ENCODE measurements around the gene EXOSC5. TPM values are rescaled to one million over a fixed set of nuclear protein-coding genes. Genes with fewer than 3 reads are reported as not detected.

The EXOSC5 gene
- total and polyA plus RNA-seq, 9 of the 15 experiments (the other 6 are each of a cell fraction or from before 2014, with no cell fraction given) = 10.9 to 75.5 (median 37.8) TPM

DNA sequence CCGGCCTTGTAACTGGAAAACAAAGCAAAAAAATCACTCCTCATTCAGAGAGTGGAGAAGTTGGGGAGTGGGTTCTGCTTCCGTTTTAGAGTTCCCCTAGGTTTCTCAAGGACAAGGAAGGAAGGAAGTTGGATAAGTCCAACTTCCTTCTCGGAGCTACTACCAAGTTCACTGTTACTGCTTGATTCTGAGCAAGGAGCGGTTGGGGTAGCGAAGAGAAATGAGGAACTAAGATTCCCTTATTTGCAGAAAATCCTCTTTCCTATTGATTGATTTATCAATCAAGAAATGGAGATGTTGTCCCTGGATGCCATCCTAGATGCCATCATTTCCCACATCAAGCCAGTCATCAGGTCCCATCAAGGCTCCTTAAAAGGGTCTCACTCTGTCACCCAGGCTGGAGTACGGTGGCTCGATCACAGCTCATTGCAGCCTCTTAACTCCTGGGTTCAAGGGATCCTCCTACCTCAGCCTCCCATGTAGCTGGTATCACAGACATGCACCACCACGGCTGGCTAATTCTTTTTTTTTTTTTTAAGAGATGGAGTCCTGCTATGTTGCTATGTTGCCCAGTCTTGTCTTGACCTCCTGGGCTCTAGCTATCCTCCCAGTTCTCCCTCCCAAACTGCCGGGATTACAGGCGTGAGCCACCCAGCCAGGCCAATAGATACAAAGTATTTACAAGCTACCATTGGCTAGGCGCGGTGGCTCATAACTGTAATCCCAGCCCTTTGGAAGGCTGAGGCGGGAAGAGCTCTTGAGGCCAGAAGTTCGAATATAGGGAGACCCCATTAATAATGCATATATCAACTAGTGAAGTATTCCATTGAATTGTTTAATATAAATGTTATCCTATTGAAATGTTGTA lies 32.4 kb downstream of the EXOSC5 start (continued):
- TF ChIP-seq, protein P1, sequence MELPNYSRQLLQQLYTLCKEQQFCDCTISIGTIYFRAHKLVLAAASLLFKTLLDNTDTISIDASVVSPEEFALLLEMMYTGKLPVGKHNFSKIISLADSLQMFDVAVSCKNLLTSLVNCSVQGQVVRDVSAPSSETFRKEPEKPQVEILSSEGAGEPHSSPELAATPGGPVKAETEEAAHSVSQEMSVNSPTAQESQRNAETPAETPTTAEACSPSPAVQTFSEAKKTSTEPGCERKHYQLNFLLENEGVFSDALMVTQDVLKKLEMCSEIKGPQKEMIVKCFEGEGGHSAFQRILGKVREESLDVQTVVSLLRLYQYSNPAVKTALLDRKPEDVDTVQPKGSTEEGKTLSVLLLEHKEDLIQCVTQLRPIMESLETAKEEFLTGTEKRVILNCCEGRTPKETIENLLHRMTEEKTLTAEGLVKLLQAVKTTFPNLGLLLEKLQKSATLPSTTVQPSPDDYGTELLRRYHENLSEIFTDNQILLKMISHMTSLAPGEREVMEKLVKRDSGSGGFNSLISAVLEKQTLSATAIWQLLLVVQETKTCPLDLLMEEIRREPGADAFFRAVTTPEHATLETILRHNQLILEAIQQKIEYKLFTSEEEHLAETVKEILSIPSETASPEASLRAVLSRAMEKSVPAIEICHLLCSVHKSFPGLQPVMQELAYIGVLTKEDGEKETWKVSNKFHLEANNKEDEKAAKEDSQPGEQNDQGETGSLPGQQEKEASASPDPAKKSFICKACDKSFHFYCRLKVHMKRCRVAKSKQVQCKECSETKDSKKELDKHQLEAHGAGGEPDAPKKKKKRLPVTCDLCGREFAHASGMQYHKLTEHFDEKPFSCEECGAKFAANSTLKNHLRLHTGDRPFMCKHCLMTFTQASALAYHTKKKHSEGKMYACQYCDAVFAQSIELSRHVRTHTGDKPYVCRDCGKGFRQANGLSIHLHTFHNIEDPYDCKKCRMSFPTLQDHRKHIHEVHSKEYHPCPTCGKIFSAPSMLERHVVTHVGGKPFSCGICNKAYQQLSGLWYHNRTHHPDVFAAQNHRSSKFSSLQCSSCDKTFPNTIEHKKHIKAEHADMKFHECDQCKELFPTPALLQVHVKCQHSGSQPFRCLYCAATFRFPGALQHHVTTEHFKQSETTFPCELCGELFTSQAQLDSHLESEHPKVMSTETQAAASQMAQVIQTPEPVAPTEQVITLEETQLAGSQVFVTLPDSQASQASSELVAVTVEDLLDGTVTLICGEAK (IDR thresholded peaks at IDR 0.05) = 0 out of 2 replicates have a peak, but pooled peaks have one; percentile 51
- TF ChIP-seq, protein P1 (CRISPR knock-in tag; IDR thresholded peaks at IDR 0.05) = no peak
- TF ChIP-seq ATF2 (CRISPR knock-in tag; IDR thresholded peaks at IDR 0.05) (no peak), NR0B1 (IDR thresholded peaks at IDR 0.05; ENCODE audit: partially characterized antibody) (no peak)
